ENCODE data around the gene YARS1.

The YARS1 gene

GRCh38 chr1:32830092-32830852, 13.1 kb upstream of the YARS1 start:
- Mint-ChIP-seq H3K27me3 (no peaks in the 10 kb centered on the region), H3K9me3 (no peaks in the 10 kb centered on the region), H3K4me3 (no peak overlapping the region), H3K27ac (no peak overlapping the region), H3K4me1 (peaks cover 7% of the 10 kb centered on the region), H3K36me3 (ENCODE audit: low read depth) (peaks cover 51% of the 10 kb centered on the region)
- ATAC-seq (no peak), DNase-seq (no peak)

- no peaks in the 10 kb centered on the region for H3K27me3 Mint-ChIP-seq
- H3K27ac Mint-ChIP-seq = no peak overlapping the region
- DNase-seq (no peak), ATAC-seq (no peak)
- no peaks in the 10 kb centered on the region for H3K9me3 Mint-ChIP-seq
- no peak overlapping the region for H3K4me3 Mint-ChIP-seq
- H3K4me1 Mint-ChIP-seq = peaks cover 7% of the 10 kb centered on the region
- peaks cover 49% of the 10 kb centered on the region for H3K36me3 Mint-ChIP-seq (ENCODE audit: low read depth)
Observed at GRCh38 chr1:32828341-32828740, 11.2 kb upstream of the YARS1 start.

GRCh38 chr1:32825181-32825580, 8.0 kb upstream of the YARS1 start:
- Mint-ChIP-seq H3K4me1 (peaks cover 13% of the 10 kb centered on the region), H3K27me3 (no peaks in the 10 kb centered on the region), H3K9me3 (no peaks in the 10 kb centered on the region), H3K4me3 (no peak overlapping the region), H3K27ac (no peak overlapping the region), H3K36me3 (ENCODE audit: low read depth) (peaks cover 45% of the 10 kb centered on the region)
- ATAC-seq (no peak), DNase-seq (no peak)

GRCh38 chr1:32818804-32819541, 1.8 kb upstream of the YARS1 start:
- Mint-ChIP-seq H3K27ac (peak overlapping the region; percentile 83), H3K36me3 (ENCODE audit: low read depth) (peaks cover 32% of the 10 kb centered on the region), H3K4me1 (peaks cover 44% of the 10 kb centered on the region), H3K27me3 (no peaks in the 10 kb centered on the region), H3K4me3 (peak overlapping the region; percentile 97), H3K9me3 (no peaks in the 10 kb centered on the region)
- ATAC-seq (no peak), DNase-seq (no peak)

GRCh38 chr1:32817815-32818786, 943 bp upstream of the YARS1 start:
- Mint-ChIP-seq H3K27me3 (no peaks in the 10 kb centered on the region), H3K9me3 (no peaks in the 10 kb centered on the region), H3K36me3 (ENCODE audit: low read depth) (peaks cover 40% of the 10 kb centered on the region), H3K4me3 (peak overlapping the region; percentile 97), H3K4me1 (peaks cover 53% of the 10 kb centered on the region), H3K27ac (peak overlapping the region; percentile 96)
- ATAC-seq (peak; percentile 3), DNase-seq (peak; percentile 50)

GRCh38 chr1:32816676-32817158, 441 bp downstream of the YARS1 start:
- Mint-ChIP-seq H3K9me3 (no peaks in the 10 kb centered on the region), H3K4me3 (peak overlapping the region; percentile 97), H3K27ac (peak overlapping the region; percentile 96), H3K27me3 (no peaks in the 10 kb centered on the region), H3K4me1 (peaks cover 63% of the 10 kb centered on the region), H3K36me3 (ENCODE audit: low read depth) (peaks cover 45% of the 10 kb centered on the region)
- peak; percentile 12 for ATAC-seq
- no peak for DNase-seq

- DNase-seq = no peak
- no peak for ATAC-seq
- Mint-ChIP-seq H3K27ac (peak overlapping the region; percentile 67), H3K9me3 (no peaks in the 10 kb centered on the region), H3K4me1 (peaks cover 58% of the 10 kb centered on the region), H3K4me3 (peak overlapping the region; percentile 97), H3K27me3 (no peaks in the 10 kb centered on the region), H3K36me3 (ENCODE audit: low read depth) (peaks cover 66% of the 10 kb centered on the region)
Observed at GRCh38 chr1:32813941-32814739, 3.0 kb downstream of the YARS1 start.

- H3K36me3 Mint-ChIP-seq (ENCODE audit: low read depth) = peaks cover 76% of the 10 kb centered on the region
- no peaks in the 10 kb centered on the region for H3K9me3 Mint-ChIP-seq
- no peak overlapping the region for H3K27ac Mint-ChIP-seq
- DNase-seq = no peak
- H3K4me1 Mint-ChIP-seq = peaks cover 52% of the 10 kb centered on the region
- no peak overlapping the region for H3K4me3 Mint-ChIP-seq
- no peaks in the 10 kb centered on the region for H3K27me3 Mint-ChIP-seq
- no peak for ATAC-seq
Observed at GRCh38 chr1:32811917-32812316, 5.2 kb downstream of the YARS1 start.

- DNase-seq (no peak), ATAC-seq (no peak)
- no peak overlapping the region for H3K27ac Mint-ChIP-seq
- H3K9me3 Mint-ChIP-seq = no peaks in the 10 kb centered on the region
- no peak overlapping the region for H3K4me3 Mint-ChIP-seq
- peaks cover 48% of the 10 kb centered on the region for H3K4me1 Mint-ChIP-seq
- peaks cover 77% of the 10 kb centered on the region for H3K36me3 Mint-ChIP-seq (ENCODE audit: low read depth)
- H3K27me3 Mint-ChIP-seq = no peaks in the 10 kb centered on the region
Observed at GRCh38 chr1:32811265-32811664, 5.9 kb downstream of the YARS1 start.

- DNase-seq = no peak
- Mint-ChIP-seq H3K4me3 (no peak overlapping the region), H3K27me3 (no peaks in the 10 kb centered on the region), H3K4me1 (peaks cover 44% of the 10 kb centered on the region), H3K27ac (no peak overlapping the region), H3K36me3 (ENCODE audit: low read depth) (peaks cover 80% of the 10 kb centered on the region), H3K9me3 (no peaks in the 10 kb centered on the region)
- no peak for ATAC-seq
Observed at GRCh38 chr1:32810358-32810757, 6.8 kb downstream of the YARS1 start.

GRCh38 chr1:32808580-32808979, 8.6 kb downstream of the YARS1 start:
- peaks cover 72% of the 10 kb centered on the region for H3K36me3 Mint-ChIP-seq (ENCODE audit: low read depth)
- H3K27me3 Mint-ChIP-seq = no peaks in the 10 kb centered on the region
- ATAC-seq = no peak
- H3K9me3 Mint-ChIP-seq = no peaks in the 10 kb centered on the region
- peaks cover 26% of the 10 kb centered on the region for H3K4me1 Mint-ChIP-seq
- DNase-seq = no peak
- no peak overlapping the region for H3K4me3 Mint-ChIP-seq
- H3K27ac Mint-ChIP-seq = no peak overlapping the region

GRCh38 chr1:32806910-32807523, 10.1 kb downstream of the YARS1 start:
- H3K27ac Mint-ChIP-seq = no peak overlapping the region
- H3K36me3 Mint-ChIP-seq (ENCODE audit: low read depth) = peaks cover 75% of the 10 kb centered on the region
- DNase-seq = no peak
- no peak overlapping the region for H3K4me3 Mint-ChIP-seq
- no peaks in the 10 kb centered on the region for H3K9me3 Mint-ChIP-seq
- peaks cover 26% of the 10 kb centered on the region for H3K4me1 Mint-ChIP-seq
- no peaks in the 10 kb centered on the region for H3K27me3 Mint-ChIP-seq
- no peak for ATAC-seq

GRCh38 chr1:32806290-32806689, 10.9 kb downstream of the YARS1 start:
- no peaks in the 10 kb centered on the region for H3K27me3 Mint-ChIP-seq
- DNase-seq (no peak), ATAC-seq (no peak)
- no peaks in the 10 kb centered on the region for H3K9me3 Mint-ChIP-seq
- no peak overlapping the region for H3K27ac Mint-ChIP-seq
- peaks cover 27% of the 10 kb centered on the region for H3K4me1 Mint-ChIP-seq
- peaks cover 68% of the 10 kb centered on the region for H3K36me3 Mint-ChIP-seq (ENCODE audit: low read depth)
- no peak overlapping the region for H3K4me3 Mint-ChIP-seq
